ENCODE measurements around the gene NTRK3. TPM values are rescaled to one million over a fixed set of nuclear protein-coding genes. Genes with fewer than 3 reads are reported as not detected.

NTRK3 gene
- total RNA-seq, 2 experiments from 2014 or later, result not detected

DNA sequence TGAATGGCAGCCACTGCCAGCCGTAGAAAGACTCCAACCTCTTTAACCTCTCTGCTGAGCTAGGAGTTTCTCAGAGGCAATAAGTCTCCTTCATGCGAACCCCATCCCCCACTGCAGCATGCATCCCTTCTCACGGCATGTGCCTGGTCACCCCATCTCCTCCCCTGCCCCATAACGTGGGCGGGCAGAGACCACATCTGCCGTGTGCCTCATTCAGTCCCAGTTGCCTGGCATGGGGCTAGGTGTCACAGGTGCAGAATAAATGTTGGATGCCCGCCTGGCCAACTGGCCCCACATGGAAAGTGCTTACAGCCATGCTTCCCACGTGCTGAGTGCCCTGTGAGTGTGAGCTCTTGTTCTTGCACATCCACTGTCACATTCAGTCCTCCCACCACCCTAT, 43.5 kb upstream of the NTRK3 start:
- CTCF ChIA-PET, result no interaction called here
- Mint-ChIP-seq H3K4me1 (ENCODE audit: low read depth) (no peaks in the 10 kb centered on the region), H3K27ac (no peak overlapping the region), H3K4me3 (no peak overlapping the region), H3K9me3 (no peaks in the 10 kb centered on the region), H3K27me3 (peaks cover 2% of the 10 kb centered on the region), H3K36me3 (ENCODE audit: low read depth) (no peaks in the 10 kb centered on the region)
- no peak for ATAC-seq
- DNase-seq, result no peak
- intact Hi-C loops (cut with micrococcal nuclease), result no loop called here
- POLR2A ChIA-PET, result no interaction called here
- TF ChIP-seq, protein P1, sequence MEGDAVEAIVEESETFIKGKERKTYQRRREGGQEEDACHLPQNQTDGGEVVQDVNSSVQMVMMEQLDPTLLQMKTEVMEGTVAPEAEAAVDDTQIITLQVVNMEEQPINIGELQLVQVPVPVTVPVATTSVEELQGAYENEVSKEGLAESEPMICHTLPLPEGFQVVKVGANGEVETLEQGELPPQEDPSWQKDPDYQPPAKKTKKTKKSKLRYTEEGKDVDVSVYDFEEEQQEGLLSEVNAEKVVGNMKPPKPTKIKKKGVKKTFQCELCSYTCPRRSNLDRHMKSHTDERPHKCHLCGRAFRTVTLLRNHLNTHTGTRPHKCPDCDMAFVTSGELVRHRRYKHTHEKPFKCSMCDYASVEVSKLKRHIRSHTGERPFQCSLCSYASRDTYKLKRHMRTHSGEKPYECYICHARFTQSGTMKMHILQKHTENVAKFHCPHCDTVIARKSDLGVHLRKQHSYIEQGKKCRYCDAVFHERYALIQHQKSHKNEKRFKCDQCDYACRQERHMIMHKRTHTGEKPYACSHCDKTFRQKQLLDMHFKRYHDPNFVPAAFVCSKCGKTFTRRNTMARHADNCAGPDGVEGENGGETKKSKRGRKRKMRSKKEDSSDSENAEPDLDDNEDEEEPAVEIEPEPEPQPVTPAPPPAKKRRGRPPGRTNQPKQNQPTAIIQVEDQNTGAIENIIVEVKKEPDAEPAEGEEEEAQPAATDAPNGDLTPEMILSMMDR (IDR thresholded peaks at IDR 0.05), result no peak

GRCh38 chr15:88299497-88299896, 43.0 kb upstream of the NTRK3 start:
- Mint-ChIP-seq H3K9me3 (no peaks in the 10 kb centered on the region), H3K27me3 (no peaks in the 10 kb centered on the region), H3K4me1 (ENCODE audit: low read depth) (no peaks in the 10 kb centered on the region), H3K4me3 (no peak overlapping the region), H3K27ac (no peak overlapping the region), H3K36me3 (ENCODE audit: low read depth) (no peaks in the 10 kb centered on the region)
- intact Hi-C loops (cut with micrococcal nuclease), result no loop called here
- POLR2A ChIA-PET, result no interaction called here
- CTCF ChIA-PET, result no interaction called here
- DNase-seq, result no peak
- TF ChIP-seq, protein P1 (IDR thresholded peaks at IDR 0.05), result no peak
- ATAC-seq, result no peak

GRCh38 chr15:88288661-88289060, 32.1 kb upstream of the NTRK3 start:
- ChIA-PET POLR2A (interaction anchor here (0.6 kb wide), 1 partner anchor 1380 kb away, joined by 3 read pairs; no protein-coding TSS in a partner anchor), CTCF (interaction anchor here (2.3 kb wide), 1 partner anchor 13 kb away, joined by 6 read pairs; no protein-coding TSS in a partner anchor)
- Mint-ChIP-seq H3K9me3 (no peaks in the 10 kb centered on the region), H3K4me3 (no peak overlapping the region), H3K36me3 (ENCODE audit: low read depth) (no peaks in the 10 kb centered on the region), H3K27me3 (peaks cover 21% of the 10 kb centered on the region), H3K4me1 (ENCODE audit: low read depth) (no peaks in the 10 kb centered on the region), H3K27ac (no peak overlapping the region)
- intact Hi-C loops (cut with micrococcal nuclease), result no loop called here
- TF ChIP-seq, protein P1 (IDR thresholded peaks at IDR 0.05), result no peak
- DNase-seq (no peak), ATAC-seq (no peak)

DNA sequence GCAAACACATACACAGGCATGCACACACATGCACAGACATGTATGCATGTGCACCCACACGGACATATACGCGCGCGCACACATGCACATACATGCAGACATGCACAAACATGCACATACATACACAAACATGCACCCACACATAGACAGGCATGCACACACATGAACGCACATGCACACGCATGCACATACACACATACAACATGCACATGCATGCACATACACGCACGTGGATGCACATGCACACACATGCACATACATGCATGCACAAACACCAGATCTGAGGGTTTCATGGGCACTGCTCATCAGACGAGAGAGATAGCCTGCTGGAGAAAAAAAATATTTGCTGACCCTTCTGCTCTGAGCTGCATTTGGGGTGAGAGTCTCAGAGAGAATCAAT, 31.7 kb upstream of the NTRK3 start:
- no peaks in the 10 kb centered on the region for H3K36me3 Mint-ChIP-seq (ENCODE audit: low read depth)
- ATAC-seq (no peak), DNase-seq (no peak)
- H3K4me1 Mint-ChIP-seq (ENCODE audit: low read depth), result no peaks in the 10 kb centered on the region
- intact Hi-C loops (cut with micrococcal nuclease), result no loop called here
- CTCF ChIA-PET, result interaction anchor here (2.3 kb wide), 1 partner anchor 13 kb away, joined by 6 read pairs; no protein-coding TSS in a partner anchor
- TF ChIP-seq, protein P1 (IDR thresholded peaks at IDR 0.05), result no peak
- no peak overlapping the region for H3K4me3 Mint-ChIP-seq
- POLR2A ChIA-PET, result no interaction called here
- H3K9me3 Mint-ChIP-seq, result no peaks in the 10 kb centered on the region
- peaks cover 25% of the 10 kb centered on the region for H3K27me3 Mint-ChIP-seq
- no peak overlapping the region for H3K27ac Mint-ChIP-seq

DNA sequence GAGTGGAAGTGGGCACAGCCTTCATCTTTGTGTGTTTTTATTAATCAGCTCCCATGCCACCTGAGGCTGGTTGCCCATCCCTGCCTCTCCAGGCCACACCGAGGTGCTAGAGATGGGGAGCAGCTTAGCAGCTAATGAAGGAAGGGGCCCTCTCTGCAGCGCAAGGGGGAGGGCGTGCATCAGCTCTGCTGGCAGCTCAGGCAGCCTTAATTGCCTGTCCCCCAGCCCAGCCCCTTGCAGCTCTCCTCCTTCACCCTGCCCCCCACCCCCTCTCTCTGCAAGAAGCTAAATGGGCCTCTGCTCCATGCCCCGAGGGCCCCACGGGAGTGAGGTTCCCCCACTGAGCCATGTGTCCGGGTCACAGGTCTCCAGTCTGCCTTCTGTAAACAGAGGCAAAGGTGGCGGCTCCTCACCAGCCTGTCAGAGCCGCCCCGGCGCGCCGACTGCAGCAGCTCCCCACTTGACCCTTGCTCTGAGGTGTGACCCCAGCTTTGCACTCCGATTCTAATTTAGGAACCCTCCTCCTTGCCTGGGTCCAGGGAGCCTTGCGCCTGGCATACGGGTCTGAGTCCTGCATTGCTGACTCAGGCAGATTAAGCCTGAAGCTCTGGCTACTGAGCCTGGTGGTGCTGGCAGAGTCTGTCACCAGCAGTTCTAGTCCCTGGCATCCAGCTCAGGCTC, 27.9 kb upstream of the NTRK3 start:
- Mint-ChIP-seq H3K27ac (no peak overlapping the region), H3K9me3 (no peaks in the 10 kb centered on the region), H3K36me3 (ENCODE audit: low read depth) (no peaks in the 10 kb centered on the region), H3K4me1 (ENCODE audit: low read depth) (no peaks in the 10 kb centered on the region), H3K4me3 (no peak overlapping the region), H3K27me3 (peaks cover 27% of the 10 kb centered on the region)
- CTCF ChIA-PET, result interaction anchor here (1.1 to 1.4 kb wide), 2 partner anchors 10 to 165 kb away, joined by 4 to 6 read pairs; no protein-coding TSS in a partner anchor
- ATAC-seq (no peak), DNase-seq (no peak)
- POLR2A ChIA-PET, result no interaction called here
- TF ChIP-seq, protein P1 (IDR thresholded peaks at IDR 0.05), result no peak
- intact Hi-C loops (cut with micrococcal nuclease), result no loop called here
